Measurements from ENCODE around the gene NEAT1. TPM values are rescaled to one million over a fixed set of nuclear protein-coding genes. Genes with fewer than 3 reads are reported as not detected.

NEAT1 gene
- total RNA-seq, 1 donor, result 818 TPM

DNA sequence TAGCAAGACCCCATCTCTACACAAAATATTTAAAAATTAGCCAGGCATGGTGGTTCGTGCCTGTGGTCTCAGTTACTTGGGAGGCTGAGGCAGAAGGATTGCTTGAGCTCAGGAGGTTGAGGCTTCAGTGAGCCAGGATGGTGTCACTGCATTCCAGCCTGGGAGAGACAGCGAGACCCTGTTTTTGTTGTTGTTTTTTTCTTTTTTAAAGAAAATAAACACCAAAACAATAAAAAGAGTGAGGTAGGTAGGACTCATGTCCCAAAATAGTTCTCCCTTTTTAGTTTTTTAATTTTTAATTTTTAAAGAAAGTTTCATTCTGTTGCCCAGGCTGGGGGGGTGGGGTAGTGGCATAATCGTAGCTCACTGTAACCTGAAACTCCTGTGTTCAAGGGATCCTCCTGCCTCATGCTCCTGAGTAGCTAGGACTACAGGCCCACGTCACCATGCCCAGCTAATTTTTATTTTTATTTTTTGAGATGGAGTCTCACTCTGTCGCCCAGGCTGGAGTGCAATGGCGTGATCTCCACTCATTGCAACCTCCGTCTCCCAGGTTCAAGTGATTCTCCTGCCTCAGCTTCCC is 50.8 kb downstream of the NEAT1 start:
- H2AFZ ChIP-seq (ENCODE audit: low read length), result no peak overlapping the region
- H3K4me3 ChIP-seq (ENCODE audit: insufficient read depth, low read length), result no peak overlapping the region
- no peak for TF ChIP-seq CTCF (IDR thresholded peaks at IDR 0.05; ENCODE audit: extremely low read depth, low read depth, low read length)
- no peaks in the 10 kb centered on the region for H4K20me1 ChIP-seq (ENCODE audit: insufficient read depth, low read length)
- peaks cover 33% of the 10 kb centered on the region for H3K4me1 ChIP-seq (ENCODE audit: insufficient read depth, low read length)
- no peaks in the 10 kb centered on the region for H3K9me3 ChIP-seq (ENCODE audit: low read depth, low read length)
- H3K79me2 ChIP-seq (ENCODE audit: insufficient read depth, low read length), result peaks cover 66% of the 10 kb centered on the region
- no peaks in the 10 kb centered on the region for H3K27me3 ChIP-seq (ENCODE audit: insufficient read depth, low read length)
- H3K27ac ChIP-seq (ENCODE audit: low read depth, low read length), result peak overlapping the region; percentile 100
- H3K36me3 ChIP-seq (ENCODE audit: insufficient read depth, low read length), result no peaks in the 10 kb centered on the region
- no peak for DNase-seq (ENCODE audit: insufficient read length, low spot score, missing footprints)
- no peak overlapping the region for H3K4me2 ChIP-seq (ENCODE audit: insufficient read depth, low read length)

- H3K4me2 ChIP-seq (ENCODE audit: insufficient read depth, low read length), result no peak overlapping the region
- H3K9me3 ChIP-seq (ENCODE audit: low read depth, low read length), result no peaks in the 10 kb centered on the region
- peaks cover 48% of the 10 kb centered on the region for H3K4me1 ChIP-seq (ENCODE audit: insufficient read depth, low read length)
- H3K27ac ChIP-seq (ENCODE audit: low read depth, low read length), result peak overlapping the region; percentile 55
- H3K79me2 ChIP-seq (ENCODE audit: insufficient read depth, low read length), result peaks cover 79% of the 10 kb centered on the region
- H2AFZ ChIP-seq (ENCODE audit: low read length), result no peak overlapping the region
- DNase-seq (ENCODE audit: insufficient read length, low spot score, missing footprints), result no peak
- H3K27me3 ChIP-seq (ENCODE audit: insufficient read depth, low read length), result no peaks in the 10 kb centered on the region
- H4K20me1 ChIP-seq (ENCODE audit: insufficient read depth, low read length), result no peaks in the 10 kb centered on the region
- no peak for TF ChIP-seq CTCF (IDR thresholded peaks at IDR 0.05; ENCODE audit: extremely low read depth, low read depth, low read length)
- H3K4me3 ChIP-seq (ENCODE audit: insufficient read depth, low read length), result no peak overlapping the region
- no peaks in the 10 kb centered on the region for H3K36me3 ChIP-seq (ENCODE audit: insufficient read depth, low read length)
Measured at GRCh38 chr11:65474864-65475263, 52.3 kb downstream of the NEAT1 start.

DNA sequence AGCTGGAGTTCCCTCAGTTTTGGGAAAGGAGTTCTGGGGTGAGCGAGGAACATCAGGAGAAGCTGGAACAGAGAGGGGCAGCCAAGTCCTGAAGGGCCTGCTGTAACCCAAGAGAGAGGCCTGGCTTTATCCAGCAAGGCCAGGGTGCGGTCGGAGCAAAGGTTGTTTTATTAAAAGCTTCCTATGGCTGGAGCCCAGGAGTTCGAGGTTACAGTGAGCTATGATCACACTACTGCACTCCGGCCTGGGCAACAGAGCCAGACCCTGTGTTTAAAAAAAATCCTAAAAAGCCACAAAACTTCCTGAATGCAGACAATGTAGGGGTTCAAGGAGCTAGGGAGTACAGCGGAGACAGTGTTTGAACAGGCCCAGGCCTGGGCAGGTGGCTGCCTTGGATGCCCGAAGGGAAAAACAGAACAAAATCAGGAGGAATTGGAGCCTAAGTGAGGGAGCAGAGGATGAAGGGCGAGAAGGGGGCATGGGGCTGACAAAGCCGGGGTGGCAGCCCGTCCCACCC is 54.1 kb downstream of the NEAT1 start:
- Histone ChIP-seq H3K4me1 (ENCODE audit: insufficient read depth, low read length) (peaks cover 51% of the 10 kb centered on the region), H3K4me2 (ENCODE audit: insufficient read depth, low read length) (peak overlapping the region; percentile 94), H3K27me3 (ENCODE audit: insufficient read depth, low read length) (no peaks in the 10 kb centered on the region), H4K20me1 (ENCODE audit: insufficient read depth, low read length) (no peaks in the 10 kb centered on the region), H3K79me2 (ENCODE audit: insufficient read depth, low read length) (peaks cover 75% of the 10 kb centered on the region), H3K36me3 (ENCODE audit: insufficient read depth, low read length) (no peaks in the 10 kb centered on the region), H3K27ac (ENCODE audit: low read depth, low read length) (peak overlapping the region; percentile 100), H2AFZ (ENCODE audit: low read length) (no peak overlapping the region), H3K9me3 (ENCODE audit: low read depth, low read length) (no peaks in the 10 kb centered on the region), H3K4me3 (ENCODE audit: insufficient read depth, low read length) (peak overlapping the region; percentile 73)
- DNase-seq (ENCODE audit: insufficient read length, low spot score, missing footprints), result peak; percentile 74
- no peak for TF ChIP-seq CTCF (IDR thresholded peaks at IDR 0.05; ENCODE audit: extremely low read depth, low read depth, low read length)

GRCh38 chr11:65477149-65477965 is 54.8 kb downstream of the NEAT1 start:
- Histone ChIP-seq H3K4me3 (ENCODE audit: insufficient read depth, low read length) (peak overlapping the region; percentile 73), H3K36me3 (ENCODE audit: insufficient read depth, low read length) (no peaks in the 10 kb centered on the region), H3K4me1 (ENCODE audit: insufficient read depth, low read length) (peaks cover 53% of the 10 kb centered on the region), H2AFZ (ENCODE audit: low read length) (no peak overlapping the region), H3K4me2 (ENCODE audit: insufficient read depth, low read length) (peak overlapping the region; percentile 94), H3K27me3 (ENCODE audit: insufficient read depth, low read length) (no peaks in the 10 kb centered on the region), H3K27ac (ENCODE audit: low read depth, low read length) (peak overlapping the region; percentile 100), H4K20me1 (ENCODE audit: insufficient read depth, low read length) (no peaks in the 10 kb centered on the region), H3K9me3 (ENCODE audit: low read depth, low read length) (no peaks in the 10 kb centered on the region), H3K79me2 (ENCODE audit: insufficient read depth, low read length) (peaks cover 71% of the 10 kb centered on the region)
- DNase-seq (ENCODE audit: insufficient read length, low spot score, missing footprints), result peak; percentile 98
- no peak for TF ChIP-seq CTCF (IDR thresholded peaks at IDR 0.05; ENCODE audit: extremely low read depth, low read depth, low read length)
